SK-N-SH (cell line): Measurements from ENCODE around the gene FREY1. TPM values are rescaled to one million over a fixed set of nuclear protein-coding genes. Genes with fewer than 3 reads are reported as not detected.

Experiments
- CTCF ChIA-PET: fragments of 300-600, 350-600 bp; formaldehyde crosslinking; extraction: SDS; loops from one replicate; lab custom pipeline; 2021; lab: Yijun Ruan, JAX
- POLR2A ChIA-PET: fragments of 350-600 bp; sonication (Branson Sonifier 250); formaldehyde crosslinking; extraction: SDS; loops from one replicate; lab custom pipeline; 2020; ENCODE audit warnings: antibody characterized with exemption, inconsistent platforms; lab: Yijun Ruan, JAX
- DNase-seq: peaks from one replicate; pipeline ENCODE4 v3.0.0; 2012
- H2AFZ ChIP-seq: fragments of 200-600 bp; sonication (generic); 2 replicates; pipeline ENCODE4 v1.8.1; 2016; ENCODE audit warnings: antibody characterized with exemption, mild to moderate bottlenecking, low read depth
- H3F3A ChIP-seq: fragments of 200-600 bp; sonication (generic); replicated peaks from 2 replicates; pipeline ENCODE3; 2016; ENCODE audit warnings: antibody characterized with exemption, mild to moderate bottlenecking; ENCODE audit not compliant: insufficient read depth
- H3K27ac ChIP-seq, 2 experiments: fragments of 200-500 bp in 1 of 2; fragments of 200-600 bp in 1 of 2; sonication (Bioruptor generic) in 1 of 2; sonication (generic), shearing (Covaris generic) in 1 of 2; 2 replicates each; pipeline versions ENCODE4 v1.5.1 to v1.6.1; 2014 to 2016; ENCODE audit warnings: low read depth in 2 of 2, inconsistent platforms in 1 of 2, low read length in 1 of 2, mild to moderate bottlenecking in 1 of 2, mixed read lengths in 1 of 2
- H3K27me3 ChIP-seq: fragments of 200-600 bp; sonication (generic), shearing (Covaris generic); 2 replicates; pipeline ENCODE4 v1.6.1; 2016; ENCODE audit warnings: mixed run types; ENCODE audit not compliant: insufficient read depth
- H3K36me3 ChIP-seq, 2 experiments: fragments of 200-500 bp in 1 of 2; fragments of 200-600 bp in 1 of 2; sonication (Bioruptor generic) in 1 of 2; sonication (generic) in 1 of 2; replicated peaks in 1 of 2; 2 replicates each; pipeline versions ENCODE3 to v1.5.1; 2014 to 2016; ENCODE audit warnings: low read length in 1 of 2, mild to moderate bottlenecking in 1 of 2; ENCODE audit not compliant: insufficient read depth in 2 of 2, control insufficient read depth in 1 of 2
- H3K4me1 ChIP-seq, 2 experiments: fragments of 200-500 bp in 1 of 2; fragments of 200-600 bp in 1 of 2; sonication (Bioruptor generic) in 1 of 2; sonication (generic), shearing (Covaris generic) in 1 of 2; 2 replicates each; pipeline versions ENCODE4 v1.5.1 to v1.6.1; 2014 to 2016; ENCODE audit warnings: low read depth in 1 of 2, low read length in 1 of 2, mixed run types in 1 of 2; ENCODE audit not compliant: insufficient read depth in 2 of 2, control insufficient read depth in 1 of 2
- H3K4me2 ChIP-seq: fragments of 200-600 bp; sonication (generic), shearing (Covaris generic); 2 replicates; pipeline ENCODE4 v1.6.1; 2017; ENCODE audit warnings: mixed run types
- H3K4me3 ChIP-seq, 2 experiments: fragments of 200-500 bp in 1 of 2; fragments of 200-600 bp in 1 of 2; sonication (Bioruptor generic) in 1 of 2; sonication (generic), shearing (Covaris generic) in 1 of 2; 2 replicates each; pipeline versions ENCODE4 v1.5.1 to v1.8.1; 2014 to 2016; ENCODE audit warnings: low read depth in 2 of 2, inconsistent platforms in 1 of 2, low read length in 1 of 2, mild to moderate bottlenecking in 1 of 2, mixed read lengths in 1 of 2, moderate library complexity in 1 of 2
- H3K79me2 ChIP-seq: fragments of 200-600 bp; sonication (generic); 2 replicates; pipeline ENCODE4 v1.8.1; 2017; ENCODE audit warnings: mild to moderate bottlenecking; ENCODE audit not compliant: insufficient read depth
- H3K9ac ChIP-seq: fragments of 200-600 bp; sonication (generic); 2 replicates; pipeline ENCODE4 v1.6.1; 2017; ENCODE audit warnings: mixed run types
- H3K9me2 ChIP-seq: fragments of 200-600 bp; sonication (generic); 2 replicates; pipeline ENCODE4 v1.6.1; 2017; ENCODE audit warnings: mixed run types
- H3K9me3 ChIP-seq: fragments of 200-600 bp; sonication (generic); 2 replicates; pipeline ENCODE4 v1.6.1; 2017; ENCODE audit warnings: mixed run types, mild to moderate bottlenecking, moderate library complexity
- H4K20me1 ChIP-seq: fragments of 200-600 bp; sonication (generic); 2 replicates; pipeline ENCODE4 v1.6.1; 2017; ENCODE audit warnings: mild to moderate bottlenecking, mixed run types; ENCODE audit not compliant: insufficient read depth
- CHD2 ChIP-seq: fragments of 150-350 bp; IDR thresholded peaks from 2 replicates; pipeline ENCODE4 v1.6.1; 2018; ENCODE audit warnings: low read length; ENCODE audit not compliant: partially characterized antibody
- ELF1 ChIP-seq: IDR thresholded peaks from 2 replicates; pipeline ENCODE4 v1.4.0; 2012
- EP300 ChIP-seq, 2 experiments: IDR thresholded peaks; 2 replicates each; pipeline versions ENCODE4 v1.4.0 to v1.6.1; 2012; ENCODE audit warnings: borderline replicate concordance in 1 of 2, low read depth in 1 of 2, low read length in 1 of 2
- GATA2 ChIP-seq: sonication (generic); formaldehyde crosslinking; IDR thresholded peaks from 2 replicates; pipeline ENCODE4 v1.5.0; 2020; ENCODE audit warnings: mild to moderate bottlenecking, missing genetic modification reagents
- NRF1 ChIP-seq: IDR thresholded peaks from 2 replicates; pipeline ENCODE4 v1.6.1; 2012; ENCODE audit warnings: low read depth, mild to moderate bottlenecking, low read length
- RAD21 ChIP-seq: IDR thresholded peaks from 2 replicates; pipeline ENCODE4 v1.6.1; 2012; ENCODE audit warnings: mild to moderate bottlenecking, low read length
- REST ChIP-seq: IDR thresholded peaks from 2 replicates; pipeline ENCODE4 v1.6.1; 2012; ENCODE audit warnings: mild to moderate bottlenecking, low read depth, low read length, moderate library complexity
- SIN3A ChIP-seq: IDR thresholded peaks from 2 replicates; pipeline ENCODE4 v1.6.1; 2012; ENCODE audit warnings: low read depth, mild to moderate bottlenecking, low read length, moderate library complexity, borderline replicate concordance
- TCF12 ChIP-seq: IDR thresholded peaks from 2 replicates; pipeline ENCODE4 v1.4.0; 2012
- TEAD4 ChIP-seq: IDR thresholded peaks from 2 replicates; pipeline ENCODE4 v1.4.0; 2012; ENCODE audit warnings: mild to moderate bottlenecking, borderline replicate concordance; ENCODE audit not compliant: insufficient read depth
- YY1 ChIP-seq: IDR thresholded peaks from 2 replicates; pipeline ENCODE4 v1.4.0; 2012; ENCODE audit warnings: low read depth, mild to moderate bottlenecking
- WGBS: methylation state at CpG from one replicate; pipeline ENCODE4 v1.1.6; 2017; ENCODE audit warnings: low lambda C conversion rate; 5-methylcytosine and 5-hydroxymethylcytosine counted together
- polyA plus RNA-seq, 3 experiments: library from polyadenylated mRNA; depleted of rRNA; stranded (reverse); fragments of >200 nt; gene quantifications; 2 replicates each; pipeline ENCODE4 v1.2.3, GENCODE V29; 2012
- TF ChIP-seq, protein P1 (sequence below): fragments of 150-350 bp; IDR thresholded peaks from 2 replicates; pipeline ENCODE4 v1.6.1; 2017; ENCODE audit warnings: antibody characterized with exemption, low read length, low read depth, borderline replicate concordance
- TF ChIP-seq, protein P2 (sequence below): IDR thresholded peaks from 2 replicates; pipeline ENCODE4 v1.4.0; 2012; ENCODE audit warnings: low read depth, borderline replicate concordance
- TF ChIP-seq, protein P3 (sequence below): IDR thresholded peaks from 2 replicates; pipeline ENCODE4 v1.4.0; 2012; ENCODE audit warnings: low read depth

Gene FREY1
- polyA plus RNA-seq, 1 of the 3 experiments (the other 2 are of a cell fraction): 0.30 TPM

DNA sequence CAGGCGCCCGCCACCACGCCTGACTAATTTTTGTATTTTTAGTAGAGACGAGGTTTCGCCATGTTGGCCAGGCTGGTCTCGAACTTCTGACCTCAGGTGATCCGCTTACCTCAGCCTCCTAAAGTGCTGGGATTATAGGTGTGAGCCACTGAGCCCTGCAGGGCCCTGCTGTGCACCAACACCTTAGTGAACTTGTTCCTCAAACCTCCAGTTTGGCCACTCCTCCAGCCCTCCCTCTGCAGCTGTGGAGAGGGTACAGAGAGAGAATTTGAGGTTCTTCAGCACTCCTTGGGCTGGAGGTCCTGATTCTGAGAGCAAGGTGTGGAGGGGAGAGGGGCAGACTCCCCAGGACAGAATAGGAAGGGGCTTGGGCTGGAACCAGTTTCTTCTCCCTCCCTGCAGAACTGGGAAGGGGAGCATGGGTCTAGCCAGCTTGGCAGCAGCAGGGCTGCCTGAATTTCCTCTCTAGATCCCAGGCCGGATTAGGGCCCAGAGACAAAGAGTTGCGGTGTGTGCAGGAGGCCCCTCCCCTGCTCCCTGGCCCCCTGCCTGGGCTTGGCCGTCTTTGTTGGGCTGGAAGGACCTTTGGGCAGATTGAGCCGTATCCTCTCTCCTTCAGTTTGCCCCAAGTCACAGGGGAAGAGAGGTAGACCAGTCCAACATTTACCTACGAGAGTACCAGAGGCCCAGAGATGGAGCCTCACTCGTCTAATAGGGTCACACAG is 12.9 kb upstream of the FREY1 start (continued):
- TF ChIP-seq REST (no peak), NRF1 (no peak), EP300 (IDR thresholded peaks at IDR 0.05; ENCODE audit: borderline replicate concordance in 1 of 2, low read depth in 1 of 2, low read length in 1 of 2) (no peak)
- TF ChIP-seq, protein P1, sequence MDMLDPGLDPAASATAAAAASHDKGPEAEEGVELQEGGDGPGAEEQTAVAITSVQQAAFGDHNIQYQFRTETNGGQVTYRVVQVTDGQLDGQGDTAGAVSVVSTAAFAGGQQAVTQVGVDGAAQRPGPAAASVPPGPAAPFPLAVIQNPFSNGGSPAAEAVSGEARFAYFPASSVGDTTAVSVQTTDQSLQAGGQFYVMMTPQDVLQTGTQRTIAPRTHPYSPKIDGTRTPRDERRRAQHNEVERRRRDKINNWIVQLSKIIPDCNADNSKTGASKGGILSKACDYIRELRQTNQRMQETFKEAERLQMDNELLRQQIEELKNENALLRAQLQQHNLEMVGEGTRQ: no peak

GRCh38 chr11:45918962-45919675 is 12.0 kb upstream of the FREY1 start:
- Histone ChIP-seq H3K9me2 (no peaks in the 10 kb centered on the region), H3K27ac (peak overlapping the region in 1 of 2 experiments; percentile 89; a peak in 1 of 4 replicates), H3K9me3 (no peaks in the 10 kb centered on the region), H3K4me2 (no peak overlapping the region; the same call in 1 of the 2 replicates), H3K36me3 (peaks cover 0 to 16% of the 10 kb centered on the region in 2 experiments), H4K20me1 (no peaks in the 10 kb centered on the region), H3F3A (peaks cover 4% of the 10 kb centered on the region), H3K79me2 (peaks cover 19% of the 10 kb centered on the region), H3K4me3 (peak overlapping the region; percentile 95 to 99; a peak in 3 of 4 replicates), H3K9ac (no peak overlapping the region), H3K27me3 (no peaks in the 10 kb centered on the region), H3K4me1 (peaks cover 7 to 17% of the 10 kb centered on the region in 2 experiments; a peak in 3 of 4 replicates), H2AFZ (peak overlapping the region; percentile 95; the same call in 1 of the 2 replicates)
- ChIA-PET POLR2A (interaction anchor here (1.3 to 2.3 kb wide), 2 partner anchors 10 to 33 kb away, joined by 3 to 15 read pairs; no protein-coding TSS in a partner anchor), CTCF (interaction anchor here (0.5 to 6.2 kb wide), 4 partner anchors 19 to 286 kb away, joined by 3 to 35 read pairs (median 3); no protein-coding TSS in a partner anchor)
- DNase-seq: peak; percentile 25
- 70% methylated on average over 7 of the region's 7 CpGs for WGBS
- TF ChIP-seq, protein P2, sequence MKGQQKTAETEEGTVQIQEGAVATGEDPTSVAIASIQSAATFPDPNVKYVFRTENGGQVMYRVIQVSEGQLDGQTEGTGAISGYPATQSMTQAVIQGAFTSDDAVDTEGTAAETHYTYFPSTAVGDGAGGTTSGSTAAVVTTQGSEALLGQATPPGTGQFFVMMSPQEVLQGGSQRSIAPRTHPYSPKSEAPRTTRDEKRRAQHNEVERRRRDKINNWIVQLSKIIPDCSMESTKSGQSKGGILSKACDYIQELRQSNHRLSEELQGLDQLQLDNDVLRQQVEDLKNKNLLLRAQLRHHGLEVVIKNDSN: no peak
- TF ChIP-seq TCF12 (no peak), REST (no peak), TEAD4 (no peak), RAD21 (no peak), ELF1 (no peak), CHD2 (no peak), YY1 (no peak), SIN3A (no peak), GATA2 (CRISPR knock-in tag) (no peak)
- TF ChIP-seq, protein P3, sequence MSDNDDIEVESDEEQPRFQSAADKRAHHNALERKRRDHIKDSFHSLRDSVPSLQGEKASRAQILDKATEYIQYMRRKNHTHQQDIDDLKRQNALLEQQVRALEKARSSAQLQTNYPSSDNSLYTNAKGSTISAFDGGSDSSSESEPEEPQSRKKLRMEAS: no peak
- TF ChIP-seq, all 33 proteins: peak for 0
